ENCODE data around the gene TSSK6.

DNA sequence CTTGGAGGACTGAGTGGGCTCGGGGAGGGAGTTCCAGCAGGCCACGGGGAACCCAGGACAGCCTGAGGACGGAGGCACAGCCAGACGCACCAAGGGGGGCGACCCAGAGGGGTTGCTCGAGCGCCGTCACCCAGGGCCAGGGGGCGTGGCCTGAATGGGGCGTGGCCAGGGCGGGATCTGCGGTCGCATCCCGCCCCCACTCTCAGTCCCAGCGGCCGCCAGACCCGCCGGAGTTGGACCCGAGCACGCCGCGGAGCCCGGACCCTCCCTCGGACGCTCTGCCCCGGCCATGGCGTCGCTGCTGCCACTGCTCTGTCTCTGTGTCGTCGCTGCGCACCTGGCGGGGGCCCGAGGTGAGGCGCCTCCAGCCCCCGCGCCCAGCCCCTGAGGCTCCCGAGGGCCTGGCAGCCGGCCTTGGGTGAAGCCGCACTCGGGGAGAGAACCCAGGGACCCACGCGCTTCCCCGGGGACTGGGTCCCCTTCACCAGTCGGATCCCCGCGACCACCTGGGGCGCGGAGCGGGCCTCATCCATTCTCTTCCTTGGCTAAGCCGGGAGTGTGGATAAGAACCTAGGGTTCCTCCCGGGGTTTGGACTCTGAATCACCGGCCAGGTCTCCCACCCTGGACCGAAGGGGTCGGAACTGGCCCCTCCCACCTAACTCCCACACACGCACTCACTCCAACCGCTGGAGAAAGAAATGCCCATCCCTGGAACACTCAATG, 22.9 kb upstream of the TSSK6 start, which contains the start of gene CILP2:
- TF ChIP-seq, protein P1, sequence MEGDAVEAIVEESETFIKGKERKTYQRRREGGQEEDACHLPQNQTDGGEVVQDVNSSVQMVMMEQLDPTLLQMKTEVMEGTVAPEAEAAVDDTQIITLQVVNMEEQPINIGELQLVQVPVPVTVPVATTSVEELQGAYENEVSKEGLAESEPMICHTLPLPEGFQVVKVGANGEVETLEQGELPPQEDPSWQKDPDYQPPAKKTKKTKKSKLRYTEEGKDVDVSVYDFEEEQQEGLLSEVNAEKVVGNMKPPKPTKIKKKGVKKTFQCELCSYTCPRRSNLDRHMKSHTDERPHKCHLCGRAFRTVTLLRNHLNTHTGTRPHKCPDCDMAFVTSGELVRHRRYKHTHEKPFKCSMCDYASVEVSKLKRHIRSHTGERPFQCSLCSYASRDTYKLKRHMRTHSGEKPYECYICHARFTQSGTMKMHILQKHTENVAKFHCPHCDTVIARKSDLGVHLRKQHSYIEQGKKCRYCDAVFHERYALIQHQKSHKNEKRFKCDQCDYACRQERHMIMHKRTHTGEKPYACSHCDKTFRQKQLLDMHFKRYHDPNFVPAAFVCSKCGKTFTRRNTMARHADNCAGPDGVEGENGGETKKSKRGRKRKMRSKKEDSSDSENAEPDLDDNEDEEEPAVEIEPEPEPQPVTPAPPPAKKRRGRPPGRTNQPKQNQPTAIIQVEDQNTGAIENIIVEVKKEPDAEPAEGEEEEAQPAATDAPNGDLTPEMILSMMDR (IDR thresholded peaks at IDR 0.05; ENCODE audit: poor library complexity) = no peak
- TF ChIP-seq EZH2phosphoT487 (IDR thresholded peaks at IDR 0.05; ENCODE audit: low read depth, severe bottlenecking, unreplicated experiment) (no peak), EZH2 (IDR thresholded peaks at IDR 0.05; ENCODE audit: borderline replicate concordance) (no peak)

Measured in hepatocyte (in vitro differentiated cells).